Measurements from ENCODE around the gene C2orf92.

The C2orf92 gene

DNA sequence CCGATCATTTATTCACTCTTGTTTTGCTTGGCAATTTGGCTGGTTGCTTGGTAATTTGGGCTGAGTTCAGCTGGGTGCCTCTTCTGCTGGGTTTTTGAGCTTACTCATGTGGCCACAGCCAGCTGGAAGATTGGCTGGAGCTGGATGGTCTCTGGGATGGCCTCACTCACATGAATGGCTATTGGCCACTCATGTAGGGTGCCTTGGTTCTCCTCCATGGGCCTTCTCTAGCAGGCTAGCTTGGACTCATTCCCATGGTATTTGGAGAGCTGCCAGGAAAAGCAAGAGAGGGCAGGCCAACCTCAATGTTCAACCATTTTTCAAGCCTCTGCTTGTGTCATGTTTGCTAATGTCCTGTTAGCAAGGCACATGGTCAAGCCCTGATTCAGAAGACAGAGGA is 60.7 kb downstream of the C2orf92 start:
- DNase-seq (ENCODE audit: low read depth): peak; percentile 15

GRCh38 chr2:97731274-97732020 is 61.9 kb downstream of the C2orf92 start:
- DNase-seq (ENCODE audit: low read depth): no peak

GRCh38 chr2:97732436-97733340 is 63.2 kb downstream of the C2orf92 start:
- no peak for DNase-seq (ENCODE audit: low read depth)

DNA sequence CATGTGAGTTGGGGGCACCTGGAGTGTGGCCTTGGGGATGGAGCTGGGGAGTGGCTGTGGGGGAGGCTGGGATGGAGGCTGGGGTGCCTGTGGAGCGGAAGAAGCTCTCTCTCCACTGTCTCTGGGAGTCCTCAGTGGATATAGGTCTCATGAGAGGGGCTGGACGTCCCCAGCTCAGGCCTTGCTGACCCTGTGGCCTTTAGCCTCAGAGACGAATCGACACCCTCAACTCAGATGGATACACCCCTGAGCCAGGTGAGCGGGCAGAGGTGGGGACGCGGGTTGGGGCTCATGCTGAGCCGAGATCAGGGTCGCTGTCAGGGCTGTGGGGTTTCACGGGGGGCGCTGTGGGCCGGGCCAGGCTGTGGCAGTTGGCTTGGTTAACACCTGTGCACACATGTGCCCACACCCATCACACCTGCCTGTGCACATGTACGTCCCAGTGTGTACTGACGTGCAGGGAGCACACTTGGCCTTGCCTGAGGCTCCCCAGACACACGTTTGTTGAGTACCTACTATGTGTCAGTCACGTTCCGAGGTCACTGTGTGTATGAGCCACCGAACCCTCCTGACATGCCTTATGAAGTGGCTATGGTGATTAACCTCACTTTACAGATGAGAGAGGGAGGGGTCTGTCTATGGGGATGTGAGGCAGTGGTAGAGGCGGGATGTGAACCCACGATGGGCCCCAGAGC is 64.0 kb downstream of the C2orf92 start:
- no peak for DNase-seq (ENCODE audit: low read depth)

- DNase-seq (ENCODE audit: low read depth): no peak
Measured at GRCh38 chr2:97734061-97735051, 64.8 kb downstream of the C2orf92 start.

DNA sequence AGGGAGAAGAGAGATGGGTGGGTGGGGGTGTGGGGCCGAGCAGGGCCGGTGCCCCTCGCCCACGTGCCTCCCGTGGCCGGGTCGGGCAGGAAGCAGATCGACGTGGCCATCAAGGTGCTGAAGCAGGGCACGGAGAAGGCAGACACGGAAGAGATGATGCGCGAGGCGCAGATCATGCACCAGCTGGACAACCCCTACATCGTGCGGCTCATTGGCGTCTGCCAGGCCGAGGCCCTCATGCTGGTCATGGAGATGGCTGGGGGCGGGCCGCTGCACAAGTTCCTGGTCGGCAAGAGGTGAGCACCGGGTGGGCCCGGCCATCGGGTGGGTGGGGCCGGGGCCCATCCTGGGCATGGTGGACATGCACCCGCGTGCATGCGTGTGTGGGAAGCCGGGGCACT is 65.6 kb downstream of the C2orf92 start:
- no peak for DNase-seq (ENCODE audit: low read depth)

DNA sequence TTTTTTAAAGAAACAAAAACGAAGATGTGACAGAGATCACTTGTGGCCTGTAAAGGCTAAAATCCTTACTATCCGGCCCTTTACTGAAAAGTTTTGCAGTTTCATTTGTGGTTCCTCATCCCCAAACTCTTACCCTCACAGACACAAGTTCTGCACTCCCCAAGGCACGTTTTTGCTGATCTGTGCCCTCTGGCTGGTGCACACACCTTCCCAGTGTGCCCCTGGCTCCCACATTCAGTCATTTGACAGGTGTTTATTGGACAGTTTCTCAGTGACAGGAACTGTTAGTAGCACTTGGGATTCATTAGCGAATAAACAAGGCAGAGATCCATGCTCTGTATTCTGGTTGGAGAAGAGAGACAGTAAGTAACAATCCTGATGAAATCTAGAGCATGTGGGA is 66.7 kb downstream of the C2orf92 start:
- no peak for DNase-seq (ENCODE audit: low read depth)

DNA sequence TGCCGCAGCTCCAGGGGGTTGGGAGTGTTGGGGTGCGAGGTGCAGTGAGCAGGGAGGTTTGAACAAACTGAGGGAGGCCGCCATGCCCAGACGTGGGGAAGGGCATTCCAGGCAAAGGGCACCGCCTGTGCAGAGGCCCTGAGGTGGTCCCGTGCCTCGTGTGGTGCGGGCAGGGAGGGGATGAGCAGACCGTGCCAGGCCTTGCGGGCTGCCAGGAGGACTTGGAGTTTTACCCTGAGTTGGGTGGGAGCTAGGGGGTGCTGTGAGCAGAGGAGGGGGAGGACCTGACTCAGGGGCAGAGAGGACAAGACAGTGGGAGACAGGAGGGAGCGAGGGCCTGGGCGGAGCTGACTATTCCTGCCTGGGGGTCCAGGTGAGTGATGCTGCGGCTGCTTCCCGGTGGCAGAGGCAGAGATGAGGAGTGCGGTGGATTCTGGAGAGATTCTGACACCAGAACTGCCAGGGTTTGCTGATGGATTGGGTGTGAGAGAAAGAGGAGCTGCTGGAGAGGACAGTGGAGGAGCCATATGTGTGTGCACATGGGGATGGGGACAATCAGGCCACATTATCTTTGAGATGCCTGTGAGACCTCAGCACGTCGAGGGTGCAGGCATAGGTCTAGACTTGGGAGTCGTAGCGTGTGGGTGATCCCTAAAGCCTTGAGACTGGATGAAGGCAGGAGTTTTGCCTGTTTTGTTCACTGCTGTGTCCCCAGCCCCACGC is 67.3 kb downstream of the C2orf92 start:
- DNase-seq (ENCODE audit: low read depth): no peak

DNA sequence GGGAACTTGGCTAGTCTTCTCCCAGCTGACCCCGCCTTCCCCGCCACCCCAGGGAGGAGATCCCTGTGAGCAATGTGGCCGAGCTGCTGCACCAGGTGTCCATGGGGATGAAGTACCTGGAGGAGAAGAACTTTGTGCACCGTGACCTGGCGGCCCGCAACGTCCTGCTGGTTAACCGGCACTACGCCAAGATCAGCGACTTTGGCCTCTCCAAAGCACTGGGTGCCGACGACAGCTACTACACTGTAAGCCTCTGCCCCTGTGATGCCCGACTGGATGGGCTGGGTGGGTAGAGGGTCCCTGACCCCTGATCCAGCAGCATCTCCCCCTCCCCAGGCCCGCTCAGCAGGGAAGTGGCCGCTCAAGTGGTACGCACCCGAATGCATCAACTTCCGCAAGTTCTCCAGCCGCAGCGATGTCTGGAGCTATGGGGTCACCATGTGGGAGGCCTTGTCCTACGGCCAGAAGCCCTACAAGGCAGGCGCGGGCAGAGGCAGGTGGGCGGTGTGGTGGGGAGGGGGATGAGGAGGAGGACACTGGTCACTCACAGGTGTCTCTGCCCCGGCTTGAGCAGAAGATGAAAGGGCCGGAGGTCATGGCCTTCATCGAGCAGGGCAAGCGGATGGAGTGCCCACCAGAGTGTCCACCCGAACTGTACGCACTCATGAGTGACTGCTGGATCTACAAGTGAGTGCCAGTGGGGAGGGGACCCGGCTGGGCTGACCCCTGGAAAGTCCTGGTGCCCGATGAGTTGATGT is 68.1 kb downstream of the C2orf92 start:
- DNase-seq (ENCODE audit: low read depth): no peak

GRCh38 chr2:97738179-97739019 is 68.9 kb downstream of the C2orf92 start:
- no peak for DNase-seq (ENCODE audit: low read depth)

GRCh38 chr2:97739020-97739892 is 69.7 kb downstream of the C2orf92 start:
- no peak for DNase-seq (ENCODE audit: low read depth)

DNA sequence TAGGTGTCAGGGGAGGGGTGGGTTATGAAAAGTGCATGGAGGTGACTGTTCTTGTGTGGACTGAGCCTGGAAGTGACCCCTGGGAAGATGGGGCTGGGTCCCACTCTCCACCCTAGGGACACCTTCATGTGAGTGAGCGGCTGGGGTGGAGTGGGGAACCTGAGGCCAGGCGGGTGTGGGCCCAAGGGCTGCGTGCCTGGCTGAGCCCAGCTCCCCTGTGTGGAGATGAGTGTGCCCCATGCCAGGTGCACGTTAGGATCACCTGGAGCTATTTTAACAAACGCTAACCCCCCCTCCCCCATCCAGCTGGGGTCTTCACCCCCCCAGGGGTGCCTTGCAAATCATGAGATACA is 70.4 kb downstream of the C2orf92 start:
- DNase-seq (ENCODE audit: low read depth): no peak

- no peak for DNase-seq (ENCODE audit: low read depth)
Measured at GRCh38 chr2:97740590-97741182, 71.2 kb downstream of the C2orf92 start.

GRCh38 chr2:97741251-97741650 is 71.7 kb downstream of the C2orf92 start:
- DNase-seq (ENCODE audit: low read depth): no peak

DNA sequence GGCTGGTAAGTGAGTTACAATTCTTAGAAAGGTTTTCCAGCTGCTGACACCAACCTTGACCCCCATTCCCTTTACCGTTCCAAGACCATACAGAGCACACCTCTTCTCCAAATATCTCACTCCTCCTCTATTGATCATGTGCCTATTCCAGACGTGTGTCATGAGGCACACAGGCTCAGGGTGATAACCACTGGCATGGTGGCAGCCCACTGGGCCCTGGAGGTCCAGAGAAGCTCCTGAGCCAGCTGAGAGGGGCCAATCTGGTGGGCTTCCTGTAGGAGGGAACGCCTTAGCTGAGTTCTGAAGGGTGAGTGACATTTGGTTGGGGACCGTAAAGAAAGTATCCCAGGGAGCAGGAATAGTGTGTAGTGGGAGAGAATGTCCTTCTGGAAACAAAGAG is 72.2 kb downstream of the C2orf92 start:
- DNase-seq (ENCODE audit: low read depth): no peak

DNA sequence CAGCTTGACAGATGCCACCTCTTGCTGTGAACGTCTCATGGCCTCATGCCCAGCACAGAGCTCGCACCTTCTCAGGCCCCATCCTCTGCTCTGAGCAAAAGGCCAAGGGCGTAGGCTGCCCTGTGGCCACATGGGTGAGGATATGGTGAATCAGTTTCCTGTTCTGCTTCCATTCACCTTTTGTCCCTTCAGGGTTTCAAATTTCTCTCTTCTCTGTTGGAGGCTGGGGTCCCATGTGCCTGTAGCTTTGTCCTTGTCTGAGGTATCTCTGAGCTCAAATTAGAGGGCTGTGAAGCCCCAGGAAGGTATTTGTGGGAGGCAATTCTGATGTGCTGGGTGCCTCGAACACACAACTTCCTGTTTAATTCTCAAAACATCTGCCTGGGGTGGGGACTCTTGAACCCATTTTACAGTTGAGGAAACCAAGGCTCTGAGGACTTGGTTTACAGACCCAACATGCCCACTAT is 72.9 kb downstream of the C2orf92 start:
- no peak for DNase-seq (ENCODE audit: low read depth)

GRCh38 chr2:97743913-97744312 is 74.4 kb downstream of the C2orf92 start:
- no peak for DNase-seq (ENCODE audit: low read depth)

Data from non-pigmented ciliary epithelial cell (primary cell).